NT2/D1 (cell line): ENCODE data around the gene SLC35F3.
"Not testable (repeated sequence)": the region's sequence is repeated elsewhere in the genome, so short reads cannot be mapped to it uniquely, and the experiment has no call there.

Experiments
- DNase-seq: peaks from one replicate; pipeline ENCODE4 v3.0.0-alpha.2; 2011; ENCODE audit warnings: low read depth, low spot score
- H3K27me3 ChIP-seq: 2 replicates; pipeline ENCODE4 v1.6.0; 2011; ENCODE audit warnings: mild to moderate bottlenecking; ENCODE audit not compliant: insufficient read length, insufficient read depth
- H3K36me3 ChIP-seq: 2 replicates; pipeline ENCODE4 v1.6.1; 2011; ENCODE audit warnings: mild to moderate bottlenecking, low read length, mixed read lengths; ENCODE audit not compliant: insufficient read depth, insufficient read length
- H3K4me1 ChIP-seq: 2 replicates; pipeline ENCODE4 v1.5.1; 2011; ENCODE audit not compliant: insufficient read depth, insufficient read length
- H3K4me3 ChIP-seq: 2 replicates; pipeline ENCODE4 v1.5.1; 2011; ENCODE audit warnings: low read depth; ENCODE audit not compliant: insufficient read length
- H3K9ac ChIP-seq: 2 replicates; pipeline ENCODE4 v1.6.0; 2011; ENCODE audit warnings: low read depth; ENCODE audit not compliant: insufficient read length
- H3K9me3 ChIP-seq: 2 replicates; pipeline ENCODE4 v1.5.1; 2011; ENCODE audit warnings: mild to moderate bottlenecking, low read length; ENCODE audit not compliant: insufficient read depth
- SUZ12 ChIP-seq: IDR thresholded peaks from 2 replicates; pipeline ENCODE4 v1.6.1; 2011; ENCODE audit not compliant: insufficient read length, insufficient read depth; ENCODE audit errors: extremely low read depth
- YY1 ChIP-seq: IDR thresholded peaks from 2 replicates; pipeline ENCODE4 v1.6.1; 2011; ENCODE audit not compliant: insufficient read length, insufficient read depth
- ZNF274 ChIP-seq: IDR thresholded peaks from 2 replicates; pipeline ENCODE4 v1.6.1; 2011; ENCODE audit warnings: mild to moderate bottlenecking, low read depth, low read length

Gene SLC35F3

GRCh38 chr1:233868461-233868860 is 36.0 kb upstream of the SLC35F3 start:
- Histone ChIP-seq H3K4me3 (no peak overlapping the region), H3K27me3 (no peaks in the 10 kb centered on the region), H3K36me3 (no peaks in the 10 kb centered on the region), H3K9ac (no peak overlapping the region), H3K9me3 (peaks cover 12% of the 10 kb centered on the region), H3K4me1 (no peaks in the 10 kb centered on the region)
- DNase-seq: no peak
- TF ChIP-seq YY1 (no peak), ZNF274 (no peak), SUZ12 (no peak)

- TF ChIP-seq SUZ12 (no peak), YY1 (no peak), ZNF274 (no peak)
- Histone ChIP-seq H3K4me3 (no peak overlapping the region), H3K9me3 (peaks cover 12% of the 10 kb centered on the region), H3K4me1 (no peaks in the 10 kb centered on the region), H3K27me3 (no peaks in the 10 kb centered on the region), H3K36me3 (no peaks in the 10 kb centered on the region), H3K9ac (no peak overlapping the region)
- no peak for DNase-seq
Measured at GRCh38 chr1:233869680-233870079, 34.8 kb upstream of the SLC35F3 start.

- H3K27me3 ChIP-seq: no peaks in the 10 kb centered on the region
- TF ChIP-seq SUZ12 (no peak), YY1 (no peak), ZNF274 (no peak)
- no peak overlapping the region for H3K4me3 ChIP-seq
- DNase-seq: no peak
- H3K9ac ChIP-seq: no peak overlapping the region
- H3K9me3 ChIP-seq: no peaks in the 10 kb centered on the region
- no peaks in the 10 kb centered on the region for H3K4me1 ChIP-seq
- no peaks in the 10 kb centered on the region for H3K36me3 ChIP-seq
Measured at GRCh38 chr1:233873666-233874065, 30.8 kb upstream of the SLC35F3 start.

- H3K4me1 ChIP-seq: no peaks in the 10 kb centered on the region
- H3K9me3 ChIP-seq: no peaks in the 10 kb centered on the region; the same call in 1 of the 2 replicates
- TF ChIP-seq SUZ12: no peak
- TF ChIP-seq YY1: no peak
- TF ChIP-seq ZNF274: no peak
- no peaks in the 10 kb centered on the region for H3K27me3 ChIP-seq
- DNase-seq: no peak
- no peak overlapping the region for H3K4me3 ChIP-seq
- H3K9ac ChIP-seq: no peak overlapping the region
- no peaks in the 10 kb centered on the region for H3K36me3 ChIP-seq
Measured at GRCh38 chr1:233879841-233880240, 24.6 kb upstream of the SLC35F3 start.

- Histone ChIP-seq H3K27me3 (no peaks in the 10 kb centered on the region), H3K9ac (no peak overlapping the region), H3K4me3 (no peak overlapping the region), H3K36me3 (no peaks in the 10 kb centered on the region), H3K9me3 (no peaks in the 10 kb centered on the region; the same call in 1 of the 2 replicates), H3K4me1 (no peaks in the 10 kb centered on the region)
- DNase-seq: no peak
- TF ChIP-seq SUZ12: no peak
- TF ChIP-seq ZNF274: no peak
- TF ChIP-seq YY1: no peak
Measured at GRCh38 chr1:233883671-233884070, 20.8 kb upstream of the SLC35F3 start.

- no peaks in the 10 kb centered on the region for H3K4me1 ChIP-seq
- no peak for TF ChIP-seq YY1
- TF ChIP-seq SUZ12: no peak
- no peak for TF ChIP-seq ZNF274
- no peaks in the 10 kb centered on the region for H3K27me3 ChIP-seq
- no peak for DNase-seq
- H3K9me3 ChIP-seq: no peaks in the 10 kb centered on the region; the same call in 1 of the 2 replicates
- H3K9ac ChIP-seq: no peak overlapping the region
- no peak overlapping the region for H3K4me3 ChIP-seq
- H3K36me3 ChIP-seq: no peaks in the 10 kb centered on the region
Measured at GRCh38 chr1:233884461-233885151, 19.9 kb upstream of the SLC35F3 start.

- no peaks in the 10 kb centered on the region for H3K4me1 ChIP-seq
- no peaks in the 10 kb centered on the region for H3K36me3 ChIP-seq
- TF ChIP-seq ZNF274 (no peak), SUZ12 (no peak), YY1 (no peak)
- no peaks in the 10 kb centered on the region for H3K27me3 ChIP-seq
- no peak for DNase-seq
- no peak overlapping the region for H3K4me3 ChIP-seq
- H3K9ac ChIP-seq: no peak overlapping the region
- peaks cover 7% of the 10 kb centered on the region; the same call in 1 of the 2 replicates for H3K9me3 ChIP-seq
Measured at GRCh38 chr1:233885196-233885920, 19.1 kb upstream of the SLC35F3 start.

- H3K36me3 ChIP-seq, H3K27me3 ChIP-seq, H3K4me3 ChIP-seq, H3K4me1 ChIP-seq, DNase-seq, H3K9ac ChIP-seq: not testable (repeated sequence)
- H3K9me3 ChIP-seq: peaks cover 38% of the 10 kb centered on the region; the same call in 1 of the 2 replicates
Measured at GRCh38 chr1:233891151-233891550, 13.3 kb upstream of the SLC35F3 start.
